ENCODE data around the gene MCM8.

MCM8 gene

GRCh38 chr20:5991623-5992441, 41.4 kb downstream of the MCM8 start:
- ATAC-seq (ENCODE audit: insufficient read depth, low read depth) = no peak

DNA sequence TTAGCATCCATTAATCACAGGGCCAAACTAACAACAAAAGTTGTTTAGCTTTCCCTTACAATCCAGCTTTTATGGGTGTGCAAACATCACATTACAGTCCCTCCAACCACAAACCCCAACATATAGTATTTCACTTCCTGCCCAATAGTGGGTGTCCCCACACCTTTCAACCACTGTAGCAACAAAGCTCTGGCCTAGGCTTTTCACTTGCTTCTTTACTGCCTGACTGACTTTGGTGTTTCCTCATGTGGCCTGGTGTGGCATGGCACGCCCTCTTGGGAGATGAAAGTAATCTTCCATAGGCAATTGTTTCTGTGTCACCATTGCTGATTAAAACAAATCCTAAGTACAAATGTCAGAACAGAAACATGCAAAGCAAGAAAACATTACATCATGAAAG, 46.3 kb downstream of the MCM8 start:
- Histone ChIP-seq H3K79me2 (ENCODE audit: insufficient read depth, low read length) (no peaks in the 10 kb centered on the region), H2AFZ (ENCODE audit: low read depth, low read length) (no peak overlapping the region), H3K9me3 (ENCODE audit: insufficient read depth, low read length, severe bottlenecking) (no peaks in the 10 kb centered on the region), H3K4me3 (ENCODE audit: low read depth in 1 of 2, low read length in 2 of 2) (no peak overlapping the region), H3K27me3 (ENCODE audit: insufficient read depth, low read length, poor library complexity) (no peaks in the 10 kb centered on the region), H3K4me2 (ENCODE audit: insufficient read depth, low read length) (no peak overlapping the region), H4K20me1 (ENCODE audit: insufficient read depth, low read length) (no peaks in the 10 kb centered on the region), H3K9ac (ENCODE audit: low read depth, low read length) (no peak overlapping the region), H3K36me3 (ENCODE audit: insufficient read depth, low read length) (peaks cover 66% of the 10 kb centered on the region), H3K4me1 (ENCODE audit: insufficient read depth, low read length) (peaks cover 2% of the 10 kb centered on the region; the same call in 1 of the 2 replicates), H3K27ac (ENCODE audit: low read length) (no peak overlapping the region)
- ATAC-seq (ENCODE audit: insufficient read depth, low read depth) (peak; percentile 86), DNase-seq (peak; percentile 50)
- TF ChIP-seq EZH2 (IDR thresholded peaks at IDR 0.05; ENCODE audit: borderline replicate concordance, low read depth, low read length, severe bottlenecking) = no peak
- TF ChIP-seq, protein P1, sequence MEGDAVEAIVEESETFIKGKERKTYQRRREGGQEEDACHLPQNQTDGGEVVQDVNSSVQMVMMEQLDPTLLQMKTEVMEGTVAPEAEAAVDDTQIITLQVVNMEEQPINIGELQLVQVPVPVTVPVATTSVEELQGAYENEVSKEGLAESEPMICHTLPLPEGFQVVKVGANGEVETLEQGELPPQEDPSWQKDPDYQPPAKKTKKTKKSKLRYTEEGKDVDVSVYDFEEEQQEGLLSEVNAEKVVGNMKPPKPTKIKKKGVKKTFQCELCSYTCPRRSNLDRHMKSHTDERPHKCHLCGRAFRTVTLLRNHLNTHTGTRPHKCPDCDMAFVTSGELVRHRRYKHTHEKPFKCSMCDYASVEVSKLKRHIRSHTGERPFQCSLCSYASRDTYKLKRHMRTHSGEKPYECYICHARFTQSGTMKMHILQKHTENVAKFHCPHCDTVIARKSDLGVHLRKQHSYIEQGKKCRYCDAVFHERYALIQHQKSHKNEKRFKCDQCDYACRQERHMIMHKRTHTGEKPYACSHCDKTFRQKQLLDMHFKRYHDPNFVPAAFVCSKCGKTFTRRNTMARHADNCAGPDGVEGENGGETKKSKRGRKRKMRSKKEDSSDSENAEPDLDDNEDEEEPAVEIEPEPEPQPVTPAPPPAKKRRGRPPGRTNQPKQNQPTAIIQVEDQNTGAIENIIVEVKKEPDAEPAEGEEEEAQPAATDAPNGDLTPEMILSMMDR (IDR thresholded peaks at IDR 0.05; ENCODE audit: borderline replicate concordance, extremely low read depth, low read length, poor library complexity, severe bottlenecking) = no peak

More at GRCh38 chr20:5991623-5992441, 41.4 kb downstream of the MCM8 start:
- no peak overlapping the region for H3K4me3 ChIP-seq (ENCODE audit: low read depth in 1 of 2, low read length in 2 of 2)
- peaks cover 1% of the 10 kb centered on the region; the same call in 1 of the 2 replicates for H3K4me1 ChIP-seq (ENCODE audit: insufficient read depth, low read length)
- H3K27me3 ChIP-seq (ENCODE audit: insufficient read depth, low read length, poor library complexity) = no peaks in the 10 kb centered on the region
- H3K79me2 ChIP-seq (ENCODE audit: insufficient read depth, low read length) = no peaks in the 10 kb centered on the region
- TF ChIP-seq EZH2 (IDR thresholded peaks at IDR 0.05; ENCODE audit: borderline replicate concordance, low read depth, low read length, severe bottlenecking) = no peak
- TF ChIP-seq, protein P1 (IDR thresholded peaks at IDR 0.05; ENCODE audit: borderline replicate concordance, extremely low read depth, low read length, poor library complexity, severe bottlenecking) = no peak
- no peak overlapping the region for H2AFZ ChIP-seq (ENCODE audit: low read depth, low read length)
- H3K9ac ChIP-seq (ENCODE audit: low read depth, low read length) = no peak overlapping the region
- peaks cover 93% of the 10 kb centered on the region for H3K36me3 ChIP-seq (ENCODE audit: insufficient read depth, low read length)
- no peaks in the 10 kb centered on the region for H4K20me1 ChIP-seq (ENCODE audit: insufficient read depth, low read length)
- no peak overlapping the region for H3K4me2 ChIP-seq (ENCODE audit: insufficient read depth, low read length)
- no peak overlapping the region for H3K27ac ChIP-seq (ENCODE audit: low read length)
- no peak for DNase-seq
- no peaks in the 10 kb centered on the region for H3K9me3 ChIP-seq (ENCODE audit: insufficient read depth, low read length, severe bottlenecking)

DNA sequence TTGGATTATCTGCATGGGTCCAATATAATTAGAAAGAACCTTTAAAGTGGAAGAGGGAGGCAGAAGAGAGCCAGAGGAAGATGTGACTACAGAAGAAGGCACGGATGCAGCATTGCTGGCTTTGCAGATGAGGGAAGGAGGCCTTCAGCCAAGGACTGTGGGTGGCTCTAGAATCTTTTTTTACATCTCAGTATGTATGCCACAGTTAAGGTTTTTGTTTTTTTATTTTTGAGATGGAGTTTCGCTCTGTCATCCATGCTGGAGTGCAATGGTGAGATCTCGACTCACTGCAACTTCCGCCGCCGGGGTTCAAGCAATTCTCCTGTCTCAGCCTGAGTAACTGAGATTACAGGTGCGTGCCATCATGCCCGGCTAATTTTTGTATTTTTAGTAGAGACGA, 49.3 kb downstream of the MCM8 start:
- Histone ChIP-seq H3K4me2 (ENCODE audit: insufficient read depth, low read length) (no peak overlapping the region), H4K20me1 (ENCODE audit: insufficient read depth, low read length) (no peaks in the 10 kb centered on the region), H3K36me3 (ENCODE audit: insufficient read depth, low read length) (peaks cover 37% of the 10 kb centered on the region), H3K4me3 (ENCODE audit: low read depth in 1 of 2, low read length in 2 of 2) (no peak overlapping the region), H3K9ac (ENCODE audit: low read depth, low read length) (no peak overlapping the region), H3K79me2 (ENCODE audit: insufficient read depth, low read length) (peaks cover 5% of the 10 kb centered on the region; the same call in 1 of the 2 replicates), H3K27ac (ENCODE audit: low read length) (no peak overlapping the region), H2AFZ (ENCODE audit: low read depth, low read length) (no peak overlapping the region), H3K4me1 (ENCODE audit: insufficient read depth, low read length) (peaks cover 13% of the 10 kb centered on the region), H3K9me3 (ENCODE audit: insufficient read depth, low read length, severe bottlenecking) (no peaks in the 10 kb centered on the region), H3K27me3 (ENCODE audit: insufficient read depth, low read length, poor library complexity) (no peaks in the 10 kb centered on the region)
- DNase-seq (no peak), ATAC-seq (ENCODE audit: insufficient read depth, low read depth) (no peak)
- no peak for TF ChIP-seq EZH2 (IDR thresholded peaks at IDR 0.05; ENCODE audit: borderline replicate concordance, low read depth, low read length, severe bottlenecking)
- TF ChIP-seq, protein P1 (IDR thresholded peaks at IDR 0.05; ENCODE audit: borderline replicate concordance, extremely low read depth, low read length, poor library complexity, severe bottlenecking) = no peak
